GM19395 (cell line): Measurements from ENCODE around the gene UBE2I.
A peak's percentile ranks its signal among the peaks of the same experiment; 100 is the strongest.
"Not testable (repeated sequence)": the region's sequence is repeated elsewhere in the genome, so short reads cannot be mapped to it uniquely, and the experiment has no call there.

Experiments
- ATAC-seq: cut with Tn5 transposase; IDR thresholded peaks from one replicate; pipeline ENCODE4 v1.9.1; 2021; ENCODE audit warnings: mild to moderate bottlenecking, moderate library complexity; ENCODE audit not compliant: unreplicated experiment

The UBE2I gene

DNA sequence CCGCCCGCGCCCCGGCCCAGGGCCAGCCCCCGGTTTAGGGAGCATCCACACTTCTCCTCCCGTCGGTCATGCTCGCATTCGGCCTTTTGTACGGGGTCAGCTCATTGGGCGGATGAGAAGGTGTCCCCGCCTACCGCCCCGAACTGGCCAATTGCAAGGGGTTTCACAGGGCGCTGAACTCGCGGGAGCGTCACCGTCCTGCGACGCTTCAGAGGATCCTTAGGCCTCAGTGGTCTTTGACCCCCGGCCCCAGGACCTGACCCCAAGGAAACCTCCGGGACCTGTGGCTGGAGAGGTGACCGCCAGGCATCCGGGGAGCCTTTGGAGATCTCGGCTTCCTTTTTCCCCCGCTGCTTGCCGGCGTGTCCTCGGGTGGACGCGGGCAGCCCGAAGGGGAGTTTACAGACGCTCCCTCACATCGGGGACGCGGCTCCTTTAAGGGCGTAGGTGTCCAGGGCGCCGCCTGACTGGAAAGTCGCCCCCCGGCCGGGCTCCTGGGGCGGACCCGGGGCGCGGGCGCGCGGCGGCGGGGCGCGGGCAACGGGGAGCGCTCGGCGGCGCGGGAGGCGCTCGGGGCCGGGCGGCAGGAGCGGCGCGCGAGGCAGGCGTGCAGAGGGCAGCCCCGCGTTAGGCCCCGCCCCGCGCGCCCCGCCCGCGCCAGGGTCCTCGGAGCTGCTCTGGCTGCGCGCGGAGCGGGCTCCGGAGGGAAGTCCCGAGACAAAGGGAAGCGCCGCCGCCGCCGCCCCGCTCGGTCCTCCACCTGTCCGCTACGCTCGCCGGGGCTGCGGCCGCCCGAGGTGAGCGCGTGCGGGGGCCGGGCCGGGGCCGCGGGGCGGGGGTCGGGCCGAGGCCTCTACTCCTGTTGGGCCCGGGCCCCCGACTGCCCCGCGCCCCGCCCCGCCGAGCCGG lies at the start of gene UBE2I:
UBE2I (plus strand) TSS at position 660 of the 909 bp plus-strand sequence. CDS start 4,395 bp downstream, outside the sequence.
- ATAC-seq = peak; percentile 57

DNA sequence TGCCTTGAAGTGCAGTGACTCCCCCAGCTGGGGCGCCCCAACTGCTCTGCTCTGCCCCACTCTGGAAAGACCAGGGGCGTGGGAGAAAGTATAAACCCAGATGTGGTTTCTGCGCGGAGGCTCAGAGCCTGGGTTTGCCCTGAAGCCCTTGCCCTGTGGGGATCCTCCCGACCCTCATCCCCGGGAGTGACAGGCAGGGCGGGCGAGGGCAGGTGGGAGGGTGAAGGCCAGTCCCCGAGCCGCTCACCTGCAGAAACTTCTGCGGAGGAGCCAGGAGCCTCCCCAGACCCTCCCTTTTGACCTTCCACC lies 49.7 kb upstream of the UBE2I start:
- ATAC-seq = no peak

DNA sequence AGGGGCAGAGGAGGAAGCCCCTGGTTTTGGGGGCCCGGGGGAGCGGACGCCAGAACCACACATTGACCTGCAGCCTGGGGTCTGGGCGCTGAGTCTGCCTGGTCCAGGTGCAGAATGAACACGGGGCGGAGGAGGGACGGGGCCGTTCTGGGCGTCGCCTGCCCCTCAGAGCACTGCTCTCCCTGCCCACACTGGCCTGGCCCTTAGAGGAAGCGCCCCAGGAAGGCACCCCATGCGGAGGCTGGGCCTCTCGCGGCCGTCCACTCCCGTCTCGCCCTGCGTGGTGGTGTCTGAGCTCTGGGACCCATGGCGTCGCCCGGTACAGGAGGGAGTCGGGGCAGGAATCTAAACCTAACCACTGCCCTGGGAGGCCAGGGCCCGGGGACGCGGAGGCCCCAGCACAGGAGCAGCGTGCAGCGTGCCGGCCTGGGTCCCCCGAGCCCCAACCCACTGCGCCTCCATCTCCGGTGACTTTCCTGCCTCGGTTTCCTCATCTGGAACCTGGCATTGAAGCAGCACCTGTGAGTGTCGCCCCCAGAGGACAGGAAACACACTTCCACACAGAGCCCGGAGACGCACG lies 49.2 kb upstream of the UBE2I start:
- ATAC-seq = no peak

DNA sequence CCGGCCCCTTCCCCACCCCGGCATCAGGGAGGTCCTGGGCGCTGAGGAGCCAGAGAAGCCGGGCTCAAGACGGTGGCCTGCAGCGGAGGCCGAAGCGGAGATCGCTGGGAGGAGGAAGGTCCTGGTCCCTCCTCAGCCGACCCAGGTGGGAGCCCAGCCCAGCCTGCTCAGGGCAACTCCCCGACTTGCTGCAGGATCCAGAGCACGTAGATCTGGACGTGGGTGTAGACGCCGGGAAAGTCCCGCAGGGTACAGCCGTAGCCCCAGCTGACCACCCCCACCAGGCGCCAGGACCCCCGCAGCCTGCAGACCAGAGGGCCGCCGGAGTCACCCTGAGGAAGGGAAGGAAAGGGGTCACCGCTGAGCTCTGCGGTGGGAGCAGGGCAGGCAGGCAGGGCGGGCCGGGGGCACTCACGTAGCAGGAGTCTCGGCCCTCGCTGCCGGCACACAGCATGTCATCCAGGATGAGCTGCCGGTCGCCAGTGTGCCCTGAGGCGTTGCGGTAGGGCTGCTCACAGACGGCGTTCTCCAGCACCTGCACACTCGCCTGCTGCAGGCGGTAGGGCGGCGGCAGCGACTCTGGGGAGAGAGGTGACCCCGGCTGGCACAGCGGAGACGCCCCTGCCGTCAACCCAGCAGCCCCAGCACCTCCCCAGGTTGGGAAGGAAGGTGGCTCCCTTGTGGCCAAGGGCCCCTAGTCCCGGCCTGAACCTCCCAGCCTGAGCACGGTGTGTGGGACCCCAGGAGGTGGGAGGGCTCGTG lies 48.1 kb upstream of the UBE2I start:
- no peak for ATAC-seq

DNA sequence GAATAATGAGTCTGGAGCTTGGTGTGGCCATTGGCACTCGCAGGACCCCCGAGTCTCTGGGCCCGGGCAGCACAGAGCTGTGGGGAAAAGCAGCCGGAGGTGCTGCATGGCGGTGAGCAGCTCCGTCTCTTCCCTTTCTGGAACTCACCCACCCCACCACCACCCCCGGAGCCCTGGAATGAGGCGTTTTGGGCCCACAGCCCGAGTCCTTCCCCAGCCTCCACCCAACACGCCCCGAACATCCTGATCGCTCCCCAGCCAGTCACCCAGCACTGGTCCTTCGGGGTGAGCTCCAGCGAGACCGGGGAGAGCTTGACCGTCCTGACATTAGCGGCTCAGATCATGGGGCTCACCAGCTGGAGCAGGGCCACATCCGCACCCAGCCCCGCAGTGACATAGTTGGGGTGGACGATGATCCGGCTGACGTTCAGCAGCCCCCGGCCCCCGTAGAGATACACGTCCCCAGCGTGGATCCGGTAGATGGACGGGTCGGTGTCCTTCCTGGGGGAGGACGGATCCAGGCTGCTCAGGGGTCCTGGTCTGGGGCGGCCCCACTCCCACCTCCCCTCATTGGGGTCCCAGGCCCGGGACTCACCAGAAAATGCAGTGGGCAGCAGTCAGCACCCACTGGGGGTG lies 47.1 kb upstream of the UBE2I start:
- no peak for ATAC-seq

DNA sequence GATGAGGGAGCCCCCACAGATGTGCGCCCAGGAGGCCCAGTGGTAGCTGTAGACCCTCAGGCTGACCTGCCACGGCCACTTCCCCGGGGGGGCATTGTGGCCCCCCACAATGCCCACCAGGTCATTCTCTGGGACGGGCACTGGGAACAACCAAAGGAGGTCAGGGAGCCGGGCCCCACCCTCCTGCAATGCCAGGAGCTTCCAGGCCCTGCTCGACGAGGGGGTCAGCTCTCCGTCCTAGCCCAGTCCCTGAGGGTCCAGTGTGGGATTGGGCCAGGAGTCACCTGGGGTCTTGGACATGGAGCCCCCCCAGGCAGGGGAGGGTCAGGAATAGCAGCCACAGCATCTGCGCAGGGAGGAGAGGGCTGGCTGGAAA lies 46.6 kb upstream of the UBE2I start:
- ATAC-seq = no peak

DNA sequence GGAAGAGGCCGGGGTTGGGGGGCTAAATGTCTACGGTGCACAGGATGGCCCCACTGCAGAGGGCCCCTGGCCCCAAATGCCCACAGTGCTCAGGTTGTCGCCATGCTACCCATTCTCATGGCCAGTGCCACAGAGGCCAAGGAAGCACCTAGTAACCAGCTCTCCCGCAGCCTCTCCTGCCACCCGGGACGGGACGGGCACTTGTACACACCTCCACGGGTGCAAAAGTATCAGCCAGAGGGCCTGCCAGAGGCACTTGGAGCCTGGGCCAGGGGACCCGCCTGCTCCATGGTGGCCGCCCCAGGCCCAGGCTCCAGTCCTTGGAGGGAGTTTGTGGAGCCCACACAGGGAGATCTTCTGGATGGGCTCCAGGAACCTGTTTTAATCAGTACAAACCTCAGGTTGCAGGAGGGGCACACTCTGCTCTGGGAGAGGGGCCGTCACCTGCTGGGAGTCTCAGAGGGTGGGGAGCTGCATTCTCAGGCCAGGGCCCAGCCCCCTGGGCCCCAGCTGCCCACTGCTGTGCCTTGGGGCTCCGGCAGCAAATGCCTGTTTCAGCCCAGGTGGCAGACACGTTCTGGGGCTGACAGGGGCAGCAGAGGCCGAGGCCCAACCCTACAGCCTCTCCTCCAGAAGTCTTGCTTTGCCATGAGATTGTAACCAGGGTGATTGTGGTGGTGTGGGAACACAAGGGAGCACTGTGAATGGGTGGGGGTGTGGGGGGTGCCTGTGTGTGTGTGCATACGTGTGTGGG lies 45.7 kb upstream of the UBE2I start:
- no peak for ATAC-seq

DNA sequence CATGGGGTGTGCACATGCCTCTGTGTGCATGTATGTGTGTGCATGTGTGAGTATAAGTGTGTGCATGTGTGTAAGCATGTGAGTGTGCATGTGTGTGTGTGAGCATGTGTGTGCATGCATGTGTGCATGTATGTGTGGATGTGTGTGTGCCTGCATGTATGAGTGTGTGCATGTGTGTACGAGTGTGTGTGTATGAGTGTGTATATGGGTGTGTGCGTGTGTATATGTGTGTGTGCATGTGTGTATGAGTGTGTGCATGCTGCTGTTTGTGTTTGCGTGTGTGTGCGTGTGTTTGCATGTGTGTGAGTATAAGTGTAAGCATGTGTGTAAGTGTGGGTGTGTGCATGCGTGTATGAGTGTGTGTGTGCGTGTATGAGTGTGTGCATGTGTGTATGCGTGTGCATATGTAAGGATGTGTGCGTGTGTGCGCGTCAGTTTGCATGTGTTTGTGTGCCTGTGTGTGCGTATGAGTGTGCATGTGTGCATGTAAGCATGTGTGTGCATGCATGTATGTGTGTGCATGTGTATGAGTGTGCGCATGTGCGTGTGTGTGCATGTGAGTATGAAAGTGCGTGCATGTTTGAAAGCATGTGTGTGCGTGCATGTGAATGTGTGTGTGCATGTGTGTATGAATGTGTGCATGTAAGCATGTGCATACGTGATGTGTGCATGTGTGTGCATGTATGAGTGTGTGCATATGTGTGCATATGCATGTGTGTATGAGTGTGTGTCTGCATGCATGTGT lies 44.9 kb upstream of the UBE2I start:
- no peak for ATAC-seq

DNA sequence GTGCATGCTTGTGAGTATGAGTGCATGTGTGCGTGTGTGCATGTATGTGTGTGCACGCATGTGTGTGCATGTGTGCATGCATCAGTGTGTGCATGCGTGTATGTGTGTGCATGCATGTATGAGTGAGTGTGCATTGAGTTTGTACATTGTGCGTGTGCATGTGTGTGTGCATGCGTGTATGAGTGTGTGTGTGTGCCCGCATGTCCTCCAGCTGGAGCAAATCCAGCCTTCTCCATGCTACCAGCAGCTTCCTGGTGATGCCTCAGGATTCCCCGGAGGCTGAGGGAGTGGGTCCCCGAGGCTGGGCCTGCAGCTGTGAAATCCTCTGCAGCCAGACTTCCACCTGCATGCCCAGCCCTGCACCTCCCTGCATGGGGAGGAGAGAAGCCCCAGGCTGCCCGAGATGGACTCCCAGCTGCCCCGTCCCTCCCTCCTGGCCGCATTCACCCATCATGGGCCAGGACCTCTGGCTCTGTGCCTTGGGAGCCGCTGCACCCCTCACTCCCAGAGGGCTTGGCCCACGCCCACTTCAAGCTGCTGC lies 44.3 kb upstream of the UBE2I start:
- ATAC-seq = no peak

DNA sequence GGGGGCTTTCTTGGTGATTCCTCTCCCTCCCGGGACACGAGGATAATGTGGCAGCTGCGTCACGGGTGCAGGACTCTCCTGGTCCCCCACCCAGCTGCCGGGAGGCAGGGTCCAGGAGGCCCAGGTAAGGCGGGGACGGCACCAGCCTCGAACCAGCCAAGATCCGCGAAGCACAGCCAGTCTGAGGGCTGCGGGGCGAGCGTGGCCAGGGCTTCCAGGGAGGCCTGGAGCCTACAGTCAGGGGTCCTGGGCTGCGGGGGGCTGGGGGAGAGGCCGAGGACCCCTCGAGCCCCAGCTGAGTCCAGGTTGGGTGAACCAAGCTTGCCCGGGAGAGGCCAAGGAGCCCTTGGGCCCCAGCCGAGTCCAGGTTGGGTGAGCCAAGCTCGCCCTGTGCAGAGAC lies 43.6 kb upstream of the UBE2I start:
- no peak for ATAC-seq

DNA sequence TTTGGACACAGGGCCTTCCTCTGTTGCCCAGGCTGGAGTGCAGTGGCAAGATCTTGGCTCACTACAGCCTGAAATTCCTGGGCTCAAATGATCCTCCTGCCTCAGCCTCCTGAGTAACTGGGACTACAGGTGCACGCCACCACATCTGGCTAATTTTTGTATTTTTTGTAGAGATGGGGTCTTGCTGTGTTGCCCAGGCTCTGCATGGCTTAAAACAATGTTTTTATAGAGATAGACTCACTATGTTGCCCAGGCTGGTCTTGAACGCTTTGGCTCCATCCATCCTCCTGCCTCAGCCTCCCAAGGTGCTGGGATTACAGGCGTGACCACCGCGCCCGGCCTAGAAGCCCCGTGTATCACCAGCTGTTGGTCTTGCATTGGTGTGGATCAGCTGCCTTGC lies 40.0 kb upstream of the UBE2I start:
- ATAC-seq = not testable (repeated sequence)

DNA sequence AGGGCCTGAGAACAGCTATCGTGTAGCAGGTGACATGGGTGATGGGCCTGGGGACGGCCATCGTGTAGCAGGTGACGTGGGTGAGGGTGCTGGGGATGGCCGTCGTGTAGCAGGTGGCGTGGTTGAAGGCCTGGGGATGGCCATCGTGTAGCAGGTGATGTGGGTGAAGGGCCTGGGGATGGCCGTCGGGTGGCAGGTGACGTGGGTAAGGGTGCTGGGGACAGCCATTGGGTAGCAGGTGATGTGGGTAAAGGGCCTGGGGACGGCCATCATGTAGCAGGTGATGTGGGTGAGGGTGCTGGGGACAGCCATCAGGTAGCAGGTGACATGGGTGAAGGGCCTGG lies 38.1 kb upstream of the UBE2I start:
- no peak for ATAC-seq

DNA sequence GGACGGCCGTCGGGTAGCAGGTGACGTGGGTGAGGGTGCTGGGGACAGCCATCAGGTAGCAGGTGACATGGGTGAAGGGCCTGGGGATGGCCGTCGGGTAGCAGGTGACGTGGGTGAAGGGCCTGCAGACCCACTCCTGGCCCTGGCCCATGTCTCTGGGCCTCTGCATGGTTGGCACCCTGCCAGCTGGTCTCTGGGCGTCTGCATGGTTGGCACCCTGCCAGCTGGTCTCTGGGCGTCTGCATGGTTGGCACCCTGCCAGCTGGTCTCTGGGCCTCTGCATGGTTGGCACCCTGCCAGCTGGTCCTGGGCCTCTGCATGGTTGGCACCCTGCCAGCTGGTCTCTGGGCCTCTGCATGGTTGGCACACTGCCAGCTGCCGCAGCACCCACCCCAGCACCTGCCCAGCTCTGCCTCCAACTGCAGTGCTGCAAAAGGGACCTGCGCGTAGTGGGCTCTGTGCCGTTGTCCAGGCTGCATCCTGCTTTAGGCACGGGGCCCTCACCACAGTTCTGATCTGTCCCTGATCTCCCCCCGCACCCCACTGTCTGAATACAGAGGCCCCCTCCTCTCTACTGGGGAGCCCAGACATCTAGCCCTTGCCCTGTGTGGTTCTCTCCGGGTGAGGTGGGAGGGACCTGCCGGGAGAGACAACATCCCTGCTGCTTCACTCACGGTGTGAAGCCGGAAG lies 37.6 kb upstream of the UBE2I start:
- not testable (repeated sequence) for ATAC-seq

DNA sequence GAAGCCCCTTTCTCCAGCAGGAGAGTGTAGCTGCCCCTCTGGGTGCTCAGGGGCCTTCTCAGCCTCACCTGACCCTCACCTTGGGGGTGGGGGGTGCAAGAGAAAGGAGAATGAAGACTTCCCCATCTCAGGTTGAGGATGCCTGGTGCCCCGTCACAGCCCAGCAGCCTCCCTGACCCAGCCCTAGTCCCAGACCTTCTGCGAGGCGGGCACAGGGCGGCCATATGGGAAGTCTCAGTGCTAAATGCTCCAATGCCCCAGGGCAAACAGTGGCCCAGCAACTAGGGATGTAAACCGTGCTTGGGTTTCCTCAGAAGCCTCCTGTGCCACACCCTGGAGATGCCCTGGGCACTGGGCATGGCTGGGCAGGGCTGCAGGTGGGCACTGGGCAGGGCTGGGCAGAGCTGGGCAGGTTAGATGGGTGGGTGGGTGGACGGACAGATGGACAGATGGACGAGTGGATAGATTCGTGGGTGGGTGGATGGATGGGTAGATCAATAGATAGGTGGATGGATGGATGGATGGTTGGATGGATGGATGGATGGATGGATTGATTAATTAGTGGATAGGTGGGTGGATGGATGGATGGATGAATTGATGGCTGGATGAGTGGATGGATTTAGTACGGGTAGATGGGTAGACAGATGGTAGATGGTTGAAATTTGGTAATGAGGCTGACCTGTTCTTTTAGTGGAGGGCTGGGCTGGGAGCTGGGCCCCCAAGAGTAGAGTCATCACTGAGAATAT lies 36.8 kb upstream of the UBE2I start:
- ATAC-seq = no peak

DNA sequence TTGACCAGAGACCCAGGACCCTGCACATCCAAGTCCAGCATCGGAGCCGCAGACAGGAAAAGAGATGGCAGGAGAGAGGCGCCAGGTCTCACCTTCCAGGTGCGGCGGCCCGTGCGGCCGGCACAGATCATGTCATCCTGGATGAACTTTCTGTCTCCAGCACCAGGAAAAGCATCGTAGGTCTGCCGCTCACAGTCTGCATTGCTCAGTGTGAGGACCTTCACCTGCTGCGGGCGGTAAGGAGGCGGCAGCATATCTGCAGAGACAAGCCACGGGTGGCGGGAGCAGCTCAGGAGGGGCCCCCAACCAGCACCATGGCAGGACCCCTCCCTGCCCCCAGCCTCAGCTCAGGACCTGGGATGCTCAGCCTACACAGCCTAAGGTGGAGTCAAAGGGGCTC lies 35.6 kb upstream of the UBE2I start:
- no peak for ATAC-seq

DNA sequence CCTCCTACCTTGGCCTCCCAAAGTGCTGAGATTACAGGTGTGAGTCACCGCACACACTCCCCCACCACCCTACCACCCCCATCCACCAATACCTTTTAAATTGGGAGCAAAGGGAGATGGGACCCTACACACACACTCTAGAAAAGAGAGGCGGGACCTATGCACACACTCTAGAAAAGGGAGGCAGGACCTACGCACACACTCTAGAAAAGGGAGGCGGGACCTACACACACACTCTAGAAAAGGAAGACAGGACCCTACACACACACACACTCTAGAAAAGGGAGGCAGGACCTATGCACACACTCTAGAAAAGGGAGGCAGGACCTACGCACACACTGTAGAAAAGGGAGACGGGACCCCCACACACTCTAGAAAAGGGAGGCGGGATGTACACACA lies 34.7 kb upstream of the UBE2I start:
- ATAC-seq = no peak

DNA sequence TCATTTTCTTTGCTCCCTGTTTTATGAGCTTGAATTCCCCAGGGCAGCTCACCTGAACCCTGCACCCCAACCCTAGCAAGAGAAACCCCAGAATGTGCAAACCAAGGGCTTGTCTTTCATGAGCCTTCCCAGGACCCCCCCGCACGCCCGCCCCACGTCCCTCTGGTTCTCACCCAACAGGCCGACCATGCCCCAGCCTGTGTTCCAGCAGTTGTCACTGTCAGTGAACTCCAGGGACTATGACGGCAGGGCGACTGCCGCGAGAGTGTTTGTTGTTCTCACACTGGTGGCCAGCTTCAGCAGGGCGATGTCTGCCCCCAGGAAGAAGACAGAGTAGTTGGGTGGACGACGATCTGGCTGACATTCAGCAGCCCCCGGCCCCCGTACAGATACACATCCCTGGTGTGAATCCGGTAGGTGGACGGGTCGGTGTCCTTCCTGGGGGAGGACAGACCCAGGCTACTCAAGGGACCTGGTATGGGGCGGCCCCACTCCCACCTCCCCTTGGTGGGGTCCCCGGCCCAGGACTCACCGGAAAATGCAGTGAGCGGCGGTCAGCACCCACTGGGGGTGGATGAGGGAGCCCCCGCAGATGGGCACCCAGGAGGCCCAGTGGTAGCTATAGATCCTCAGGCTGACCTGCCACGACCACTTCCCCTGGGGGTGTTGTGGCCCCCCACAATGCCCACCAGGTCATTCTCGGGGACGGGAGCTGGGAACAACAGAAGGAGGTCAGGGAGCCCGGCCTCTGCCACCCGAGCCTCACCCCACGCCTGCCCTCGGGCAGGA lies 33.5 kb upstream of the UBE2I start:
- no peak for ATAC-seq

DNA sequence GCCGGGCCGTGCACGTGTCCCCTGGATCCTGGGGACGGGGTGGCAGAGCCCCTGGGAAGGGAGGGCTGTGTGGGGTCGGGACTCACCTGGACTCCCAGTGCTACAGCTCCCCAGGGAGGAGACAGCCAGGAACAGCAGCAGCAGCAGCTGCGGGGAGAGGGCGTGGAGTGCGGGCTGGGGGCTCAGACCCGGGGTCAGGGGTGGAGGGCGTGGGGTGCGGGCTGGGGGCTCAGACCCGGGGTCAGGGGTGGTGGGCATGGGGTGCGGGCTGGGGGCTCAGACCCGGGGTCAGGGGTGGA lies 32.9 kb upstream of the UBE2I start:
- no peak for ATAC-seq
